ENCODE results near the gene EXOC6B.

GRCh38 chr2:72349016-72349415, 476.8 kb downstream of the EXOC6B start:
- TF ChIP-seq EGR1 (IDR thresholded peaks at IDR 0.05) (no peak), YY1 (IDR thresholded peaks at IDR 0.05; ENCODE audit: low read depth) (no peak), EP300 (IDR thresholded peaks at IDR 0.05; ENCODE audit: borderline replicate concordance) (no peak), TAF1 (IDR thresholded peaks at IDR 0.05; ENCODE audit: low read depth) (no peak), NFIC (IDR thresholded peaks at IDR 0.05) (no peak), MAX (IDR thresholded peaks at IDR 0.05) (no peak), CREB1 (IDR thresholded peaks at IDR 0.05; ENCODE audit: low read depth) (no peak)
